DMS 273 (cell line): ENCODE results near the gene MRPL53.

Source experiments
- DNase-seq: peaks from one replicate; lab custom pipeline; 2025; ENCODE audit not compliant: unreplicated experiment; lab: John Stamatoyannopoulos, UW

Gene MRPL53

GRCh38 chr2:74472086-74472944, at the start of gene MRPL53:
TSS of gene MRPL53 (minus strand) at chr2:74472680. CDS start at chr2:74472660, 20 bp downstream.
- DNase-seq, result peak; percentile 97

- no peak for DNase-seq
These were observed 44.2 kb upstream of the MRPL53 start for GRCh38 chr2:74516650-74517049.

- DNase-seq, result no peak
These were observed 43.6 kb upstream of the MRPL53 start for GRCh38 chr2:74515981-74516633.

GRCh38 chr2:74515271-74515980, 42.9 kb upstream of the MRPL53 start:
- DNase-seq, result peak; percentile 39

- peak; percentile 54 for DNase-seq
These were observed 42.1 kb upstream of the MRPL53 start, which contains the start of gene TLX2 for GRCh38 chr2:74514368-74515270. TSS of gene TLX2 (plus strand) at chr2:74514450. CDS start at chr2:74514807, 357 bp downstream.

GRCh38 chr2:74513605-74514367, 41.3 kb upstream of the MRPL53 start:
- DNase-seq, result peak; percentile 49

GRCh38 chr2:74512744-74513604, 40.5 kb upstream of the MRPL53 start:
- peak; percentile 23 for DNase-seq

- DNase-seq, result peak; percentile 65
These were observed 38.9 kb upstream of the MRPL53 start for GRCh38 chr2:74511104-74511989.

- no peak for DNase-seq
These were observed 37.8 kb upstream of the MRPL53 start for GRCh38 chr2:74510272-74510671.

- peak; percentile 83 for DNase-seq
These were observed 35.5 kb upstream of the MRPL53 start for GRCh38 chr2:74507926-74508520.

- peak; percentile 99 for DNase-seq
These were observed 34.9 kb upstream of the MRPL53 start, which contains the start of gene PCGF1 for GRCh38 chr2:74507145-74507925. TSS of gene PCGF1 (minus strand) at chr2:74507695. CDS start at chr2:74507668, 27 bp downstream.

GRCh38 chr2:74505448-74506246, 33.2 kb upstream of the MRPL53 start:
- no peak for DNase-seq

- DNase-seq, result no peak
These were observed 32.1 kb upstream of the MRPL53 start for GRCh38 chr2:74504591-74504990.

- DNase-seq, result no peak
These were observed 31.3 kb upstream of the MRPL53 start for GRCh38 chr2:74503506-74504475.
